GM13977 (cell line): Measurements from ENCODE around the gene RNF126.

Experiments used
- DNase-seq: peaks from one replicate; pipeline ENCODE4 v3.0.0; 2012; ENCODE audit warnings: low spot score
- in situ Hi-C: fragments of 300-500 bp; cut with MboI; formaldehyde crosslinking; loops from one replicate; pipeline ENCODE4 v1.12.0; 2022; ENCODE audit warnings: low sequenced_read_pairs, low pct_unique_long_range_greater_than_20kb, mixed read lengths, inconsistent platforms; ENCODE audit not compliant: unreplicated experiment
- TF ChIP-seq, protein P1 (sequence below): IDR thresholded peaks from 2 replicates; pipeline ENCODE4 v1.5.1; 2012; ENCODE audit warnings: mild to moderate bottlenecking, control low read depth; ENCODE audit not compliant: insufficient read depth; ENCODE audit errors: extremely low read depth, missing control alignments

RNF126 gene

DNA sequence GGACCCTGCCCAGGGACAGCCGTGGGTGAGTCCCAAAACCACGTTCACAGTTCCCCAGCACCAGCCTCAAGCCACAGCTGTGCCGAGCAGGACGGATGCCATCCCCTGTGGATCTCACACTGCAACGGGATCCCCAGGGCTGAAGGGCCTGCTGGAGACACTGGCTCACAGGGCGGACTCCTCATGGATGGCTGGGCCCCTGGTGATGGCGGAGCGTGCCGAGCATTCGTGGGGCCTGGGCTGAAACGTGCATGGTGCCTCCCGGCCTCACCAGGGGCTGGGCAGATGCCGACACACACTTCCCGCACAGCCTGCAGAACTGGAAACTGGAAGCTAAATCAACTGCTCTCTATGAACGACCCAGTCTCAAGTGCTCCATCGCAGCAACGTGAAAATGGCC is 9.6 kb downstream of the RNF126 start:
- DNase-seq, result no peak
- in situ Hi-C loops, result no loop called here

DNA sequence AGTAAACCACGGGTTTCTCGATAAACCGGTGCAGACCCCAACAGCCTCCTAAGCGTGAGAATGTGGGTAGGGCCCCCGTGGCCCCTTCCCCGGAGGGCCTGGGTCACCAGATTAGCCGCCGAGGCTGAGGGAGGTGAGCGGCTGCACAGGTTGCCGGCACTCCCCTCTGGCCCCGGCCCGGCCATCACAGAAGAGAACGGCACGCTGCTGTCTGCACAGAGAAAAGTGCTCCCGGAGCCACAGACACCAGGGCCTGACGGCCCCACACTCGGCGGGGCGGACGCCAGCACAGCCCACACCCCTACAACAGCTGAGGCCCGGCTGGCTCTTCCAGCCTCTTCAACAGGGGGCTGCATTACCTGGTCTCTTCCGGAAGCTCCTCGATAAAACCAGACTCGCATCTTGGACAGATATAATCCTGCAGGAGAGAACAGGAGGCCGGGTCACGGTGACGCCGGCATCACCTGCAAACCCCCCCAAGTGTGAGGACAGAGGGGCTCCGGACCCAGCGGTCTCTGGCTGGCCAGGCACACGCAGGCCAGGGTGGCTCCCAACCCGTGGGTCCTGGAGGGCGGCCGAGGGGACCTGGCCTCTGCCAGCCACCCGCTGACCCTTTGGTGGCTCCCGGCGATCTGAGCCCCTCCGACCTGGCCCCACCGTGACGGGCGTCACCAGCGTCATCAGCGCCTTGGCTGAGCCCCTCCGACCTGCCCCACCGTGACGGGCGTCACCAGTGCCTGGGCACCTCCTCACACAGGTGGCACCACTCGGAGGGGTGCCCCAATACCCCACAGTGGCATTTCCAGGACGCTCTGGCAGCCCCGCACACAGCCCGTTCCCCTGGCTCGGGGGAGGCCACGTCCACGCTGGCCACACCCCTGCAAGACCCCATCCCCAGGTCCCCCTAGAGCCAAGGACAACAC is 10.3 kb downstream of the RNF126 start:
- in situ Hi-C loops, result no loop called here
- no peak for DNase-seq
- TF ChIP-seq, protein P1, sequence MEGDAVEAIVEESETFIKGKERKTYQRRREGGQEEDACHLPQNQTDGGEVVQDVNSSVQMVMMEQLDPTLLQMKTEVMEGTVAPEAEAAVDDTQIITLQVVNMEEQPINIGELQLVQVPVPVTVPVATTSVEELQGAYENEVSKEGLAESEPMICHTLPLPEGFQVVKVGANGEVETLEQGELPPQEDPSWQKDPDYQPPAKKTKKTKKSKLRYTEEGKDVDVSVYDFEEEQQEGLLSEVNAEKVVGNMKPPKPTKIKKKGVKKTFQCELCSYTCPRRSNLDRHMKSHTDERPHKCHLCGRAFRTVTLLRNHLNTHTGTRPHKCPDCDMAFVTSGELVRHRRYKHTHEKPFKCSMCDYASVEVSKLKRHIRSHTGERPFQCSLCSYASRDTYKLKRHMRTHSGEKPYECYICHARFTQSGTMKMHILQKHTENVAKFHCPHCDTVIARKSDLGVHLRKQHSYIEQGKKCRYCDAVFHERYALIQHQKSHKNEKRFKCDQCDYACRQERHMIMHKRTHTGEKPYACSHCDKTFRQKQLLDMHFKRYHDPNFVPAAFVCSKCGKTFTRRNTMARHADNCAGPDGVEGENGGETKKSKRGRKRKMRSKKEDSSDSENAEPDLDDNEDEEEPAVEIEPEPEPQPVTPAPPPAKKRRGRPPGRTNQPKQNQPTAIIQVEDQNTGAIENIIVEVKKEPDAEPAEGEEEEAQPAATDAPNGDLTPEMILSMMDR, result no peak

More for the DNA sequence above, 9.6 kb downstream of the RNF126 start:
- TF ChIP-seq, protein P1, result no peak

DNA sequence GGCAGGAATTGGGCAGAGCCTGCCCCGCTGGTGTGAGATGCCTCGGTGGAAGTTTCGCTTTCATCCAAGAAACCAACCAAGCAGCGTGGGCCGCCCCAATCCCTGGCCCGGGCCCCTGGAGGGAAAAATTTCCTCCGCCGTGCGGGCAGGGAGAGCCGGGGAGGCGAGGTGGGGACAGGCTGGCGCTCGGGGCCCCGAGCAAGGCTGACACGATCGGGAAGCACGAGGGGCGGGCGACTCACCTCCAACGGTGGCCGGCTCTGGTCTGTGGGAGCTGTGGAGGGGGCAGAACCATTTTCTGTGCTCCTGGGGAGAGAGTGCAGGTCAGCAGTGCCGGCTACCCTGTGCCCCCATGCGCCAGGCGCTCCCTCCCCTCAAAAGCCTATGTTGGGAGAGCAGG is 11.0 kb downstream of the RNF126 start:
- TF ChIP-seq, protein P1, result no peak
- in situ Hi-C loops, result no loop called here
- DNase-seq, result no peak

DNA sequence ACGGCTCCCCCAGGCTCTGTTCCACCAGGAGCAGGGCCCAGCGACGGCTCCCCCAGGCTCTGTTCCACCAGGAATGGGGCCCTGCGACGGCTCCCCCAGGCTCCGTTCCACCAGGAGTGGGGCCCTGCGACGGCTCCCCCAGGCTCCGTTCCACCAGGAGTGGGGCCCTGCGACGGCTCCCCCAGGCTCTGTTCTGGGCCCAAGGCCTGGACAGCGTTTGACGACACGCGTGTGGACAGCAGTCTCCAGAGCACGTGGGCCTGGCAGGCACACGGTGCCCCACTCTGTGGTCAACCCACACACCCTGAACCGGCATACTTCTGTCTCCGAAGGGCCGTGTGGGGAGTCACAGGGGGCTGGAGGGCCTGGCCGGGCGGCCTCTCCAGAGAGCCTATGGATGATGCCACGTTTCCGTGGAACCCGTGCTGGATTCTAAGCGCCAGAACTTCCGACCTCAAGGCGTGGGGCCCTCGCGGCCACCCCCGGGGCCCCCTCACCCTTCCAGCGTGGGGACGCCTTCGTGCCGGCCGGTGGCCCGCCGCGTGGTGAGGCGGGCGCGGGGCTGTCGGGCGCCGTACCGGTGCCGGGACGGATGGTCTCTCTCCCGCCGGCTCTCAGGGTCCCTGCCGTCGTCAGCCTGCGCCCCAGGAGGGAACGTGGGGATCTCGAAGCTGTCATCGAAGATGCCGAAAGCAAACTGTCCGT is 11.7 kb downstream of the RNF126 start:
- TF ChIP-seq, protein P1, result no peak
- no peak for DNase-seq
- in situ Hi-C loops, result no loop called here

DNA sequence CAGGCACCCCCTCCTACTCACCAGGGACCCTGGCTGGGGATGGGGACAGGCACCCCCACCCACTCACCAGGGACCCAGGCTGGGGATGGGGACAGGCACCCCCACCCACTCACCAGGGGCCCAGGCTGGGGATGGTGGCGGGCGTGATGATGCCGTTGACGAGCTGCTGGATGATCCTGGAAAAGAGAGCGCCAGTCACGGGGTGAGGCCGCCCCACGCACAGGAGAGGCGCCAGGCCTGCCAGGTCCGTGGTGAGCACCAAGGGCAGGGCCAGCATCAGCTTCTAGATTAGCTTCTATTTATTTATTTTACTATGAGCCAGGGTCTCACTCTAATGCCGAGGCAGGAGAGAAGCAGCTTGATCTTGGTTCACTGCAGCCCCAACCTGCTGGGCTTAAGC is 12.9 kb downstream of the RNF126 start:
- TF ChIP-seq, protein P1, result no peak
- in situ Hi-C loops, result no loop called here
- DNase-seq, result no peak

DNA sequence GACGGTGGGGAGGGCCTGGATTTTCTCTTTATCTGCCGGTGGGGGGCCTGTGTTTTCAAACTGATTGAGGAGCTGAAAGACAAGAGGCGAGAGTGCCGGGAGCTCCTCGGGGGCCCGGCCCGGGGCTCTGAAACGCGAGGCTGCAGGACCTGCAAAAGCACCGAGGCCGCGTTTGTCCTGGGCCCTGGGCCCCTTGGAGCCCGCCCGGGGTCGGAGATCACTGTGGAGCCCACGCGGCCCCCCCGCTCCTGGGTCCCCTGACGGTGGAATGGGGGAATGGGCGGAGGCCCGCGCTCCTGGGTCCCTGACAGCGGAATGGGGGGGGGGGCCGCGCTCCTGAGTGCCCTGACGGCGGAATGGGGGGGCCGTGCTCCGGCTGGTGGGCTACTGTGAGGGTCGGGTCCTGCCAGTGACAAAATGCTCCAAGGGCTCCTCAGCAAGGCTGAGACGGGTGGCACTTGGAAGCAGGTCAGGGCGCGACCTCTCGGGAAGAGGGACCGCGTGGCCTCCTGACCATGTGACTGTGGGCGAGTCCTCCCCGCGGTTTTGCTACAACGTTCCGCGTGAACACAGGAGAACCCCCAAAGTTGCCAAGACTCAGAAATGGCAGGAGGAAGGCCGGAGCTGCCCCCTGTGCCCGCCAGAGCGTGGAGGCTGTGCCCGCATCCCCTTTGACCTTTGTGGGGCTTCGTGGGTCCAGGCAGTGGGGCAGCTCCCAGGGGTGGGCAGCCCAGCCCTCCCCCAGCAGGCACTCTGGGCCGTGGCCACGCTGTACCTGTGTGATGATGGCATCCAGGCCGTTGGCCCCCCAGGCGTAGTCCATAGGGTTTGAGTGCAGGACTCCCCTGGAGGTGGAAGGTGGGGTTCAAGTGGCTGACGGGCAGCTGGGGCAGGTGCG is 13.9 kb downstream of the RNF126 start:
- in situ Hi-C loops, result no loop called here
- TF ChIP-seq, protein P1, result no peak
- no peak for DNase-seq
